ENCODE results near the gene IGFBP2. TPM values are rescaled to one million over a fixed set of nuclear protein-coding genes. Genes with fewer than 3 reads are reported as not detected.

Gene IGFBP2
- total RNA-seq, 2 experiments from 2014 or later, result 0.85 to 1.4 TPM

- CTCF ChIA-PET, result no interaction called here
- H3K27ac Mint-ChIP-seq, result no peak overlapping the region
- H3K4me3 Mint-ChIP-seq, result no peak overlapping the region
Observed at GRCh38 chr2:216635171-216635570, 2.0 kb downstream of the IGFBP2 start.

GRCh38 chr2:216635701-216636550 is 2.7 kb downstream of the IGFBP2 start:
- H3K9me3 Mint-ChIP-seq, result no peaks in the 10 kb centered on the region
- no peak for DNase-seq
- no peaks in the 10 kb centered on the region for H3K36me3 Mint-ChIP-seq
- H3K27ac Mint-ChIP-seq, result no peak overlapping the region
- ChIA-PET CTCF (no interaction called here), POLR2A (no interaction called here)
- H3K27me3 Mint-ChIP-seq, result peaks cover 59% of the 10 kb centered on the region
- no peak overlapping the region for H3K4me3 Mint-ChIP-seq
- peaks cover 18% of the 10 kb centered on the region for H3K4me1 Mint-ChIP-seq (ENCODE audit: low read depth)
- intact Hi-C loops (cut with micrococcal nuclease), result no loop called here

More at GRCh38 chr2:216635171-216635570, 2.0 kb downstream of the IGFBP2 start:
- POLR2A ChIA-PET, result interaction anchor here (0.6 kb wide), 1 partner anchor 132 kb away, joined by 3 read pairs; no protein-coding TSS in a partner anchor
- Mint-ChIP-seq H3K27me3 (peaks cover 62% of the 10 kb centered on the region), H3K9me3 (no peaks in the 10 kb centered on the region), H3K4me1 (ENCODE audit: low read depth) (peaks cover 18% of the 10 kb centered on the region), H3K36me3 (no peaks in the 10 kb centered on the region)
- DNase-seq, result no peak
- intact Hi-C loops (cut with micrococcal nuclease), result no loop called here

DNA sequence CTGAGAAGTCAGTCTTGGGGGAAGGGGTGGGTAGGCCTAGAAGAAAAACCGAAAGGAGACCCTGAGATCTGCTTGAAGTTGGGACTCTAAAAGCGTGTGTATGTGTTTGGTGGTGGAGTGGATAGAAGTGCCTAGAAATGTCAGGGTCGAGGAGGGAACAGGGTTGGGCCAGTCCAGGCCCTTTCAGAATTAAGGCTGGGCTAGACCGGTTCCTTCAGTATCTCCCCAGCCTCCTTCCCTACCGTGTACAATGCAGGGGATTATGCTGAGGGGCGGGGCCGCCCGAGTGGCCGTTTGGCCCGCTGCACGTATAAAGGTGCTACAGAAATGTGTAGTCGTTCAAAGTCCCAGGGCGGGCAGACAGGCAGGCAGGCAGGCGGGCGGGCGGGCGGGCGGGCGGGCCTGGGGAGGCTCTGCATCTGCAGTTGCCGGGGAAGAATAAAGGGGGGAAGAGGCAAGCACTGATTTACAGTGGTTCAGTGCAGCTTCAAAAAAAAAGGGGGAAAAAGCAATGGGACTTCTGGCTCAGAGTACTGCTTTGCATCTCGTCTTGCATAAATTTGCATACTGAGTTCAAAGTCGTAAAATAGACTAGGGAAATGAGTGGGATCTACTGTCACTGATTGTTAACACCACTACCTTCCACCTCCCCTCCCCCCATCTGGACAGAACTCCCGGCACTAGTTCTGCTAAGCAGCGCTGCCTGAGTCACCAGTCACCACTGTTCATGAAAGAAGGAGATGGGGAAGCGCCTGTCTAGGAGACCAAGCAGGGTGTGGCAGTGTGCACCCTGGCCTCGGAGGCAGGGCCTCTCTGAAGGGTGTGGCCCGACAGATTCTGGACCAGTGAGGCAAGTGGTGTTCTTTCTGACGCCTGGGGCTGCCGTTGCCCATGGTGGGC is 3.6 kb downstream of the IGFBP2 start:
- CTCF ChIA-PET, result no interaction called here
- Mint-ChIP-seq H3K36me3 (no peaks in the 10 kb centered on the region), H3K4me1 (ENCODE audit: low read depth) (peaks cover 18% of the 10 kb centered on the region), H3K27ac (no peak overlapping the region), H3K9me3 (no peaks in the 10 kb centered on the region), H3K27me3 (peaks cover 52% of the 10 kb centered on the region), H3K4me3 (no peak overlapping the region)
- POLR2A ChIA-PET, result no interaction called here
- intact Hi-C loops (cut with micrococcal nuclease), result no loop called here
- DNase-seq, result no peak

DNA sequence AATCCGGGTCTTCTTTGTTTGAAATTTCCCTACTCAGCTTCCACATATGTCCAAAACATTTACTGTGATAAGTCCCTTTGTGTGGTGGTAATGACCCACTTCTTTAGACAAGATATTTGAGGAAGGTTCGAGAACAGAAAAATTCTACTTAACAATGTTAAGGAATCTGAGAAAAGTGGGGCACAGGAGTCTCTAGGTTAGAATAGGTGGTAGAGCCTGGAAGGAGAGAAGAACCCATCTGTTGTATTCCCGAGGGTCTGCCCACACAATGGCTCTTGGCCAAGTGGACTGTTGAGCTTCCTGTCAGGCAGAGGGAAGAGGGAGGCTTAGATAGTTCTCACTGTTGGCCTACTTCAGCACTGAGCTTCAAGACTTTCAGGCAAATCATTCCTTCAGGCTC is 4.3 kb downstream of the IGFBP2 start:
- no peak for DNase-seq
- Mint-ChIP-seq H3K27me3 (peaks cover 47% of the 10 kb centered on the region), H3K27ac (no peak overlapping the region), H3K36me3 (no peaks in the 10 kb centered on the region), H3K4me3 (no peak overlapping the region), H3K9me3 (no peaks in the 10 kb centered on the region), H3K4me1 (ENCODE audit: low read depth) (peaks cover 18% of the 10 kb centered on the region)
- intact Hi-C loops (cut with micrococcal nuclease), result no loop called here
- ChIA-PET CTCF (no interaction called here), POLR2A (no interaction called here)

DNA sequence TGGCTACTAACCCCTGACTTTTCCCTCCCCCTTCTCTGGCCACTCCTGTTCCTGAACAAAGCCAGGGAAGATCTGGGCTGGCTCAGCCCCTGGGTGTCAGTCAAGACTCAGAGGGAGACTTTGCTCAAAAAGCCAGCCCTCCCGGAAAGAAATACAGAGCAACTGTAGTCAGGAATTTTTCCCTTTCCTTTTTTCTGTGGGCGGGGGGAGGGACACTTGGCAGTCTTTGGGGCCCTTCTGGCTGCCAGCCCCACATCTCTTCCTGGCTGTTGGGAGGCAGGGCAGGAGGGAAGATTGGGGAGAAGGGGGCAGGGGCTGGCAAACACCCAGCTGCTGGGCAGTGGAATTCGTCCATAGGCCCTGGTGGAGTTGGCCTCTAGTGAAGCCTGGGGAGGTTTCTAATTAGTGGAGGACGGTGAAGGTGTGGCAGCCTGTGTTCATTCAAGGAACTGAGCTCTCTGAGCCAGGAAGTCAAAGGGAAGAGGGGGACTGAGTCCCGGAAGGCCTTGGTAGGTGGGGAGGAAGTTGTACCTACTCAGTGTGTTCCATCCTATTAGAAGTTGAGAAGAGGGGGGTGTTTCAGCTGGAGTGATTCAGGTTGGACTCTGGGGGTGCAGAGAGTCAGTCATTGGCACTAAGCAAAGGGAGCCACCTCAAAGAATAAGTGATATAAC is 10.9 kb downstream of the IGFBP2 start:
- CTCF ChIA-PET, result interaction anchor here (1.2 kb wide), 1 partner anchor 125 kb away, joined by 4 read pairs; no protein-coding TSS in a partner anchor
- POLR2A ChIA-PET, result no interaction called here

GRCh38 chr2:216644842-216645635 is 11.8 kb downstream of the IGFBP2 start:
- Mint-ChIP-seq H3K36me3 (no peaks in the 10 kb centered on the region), H3K27me3 (peaks cover 5% of the 10 kb centered on the region), H3K27ac (no peak overlapping the region), H3K4me1 (ENCODE audit: low read depth) (no peaks in the 10 kb centered on the region), H3K9me3 (no peaks in the 10 kb centered on the region), H3K4me3 (no peak overlapping the region)
- ChIA-PET POLR2A (no interaction called here), CTCF (interaction anchor here (1.2 kb wide), 1 partner anchor 125 kb away, joined by 4 read pairs; no protein-coding TSS in a partner anchor)
- intact Hi-C loops (cut with micrococcal nuclease), result no loop called here
- no peak for DNase-seq

More for the DNA sequence above, 10.9 kb downstream of the IGFBP2 start:
- Mint-ChIP-seq H3K27ac (no peak overlapping the region), H3K4me1 (ENCODE audit: low read depth) (no peaks in the 10 kb centered on the region), H3K9me3 (no peaks in the 10 kb centered on the region), H3K36me3 (no peaks in the 10 kb centered on the region), H3K4me3 (no peak overlapping the region), H3K27me3 (peaks cover 8% of the 10 kb centered on the region)
- no peak for DNase-seq
- intact Hi-C loops (cut with micrococcal nuclease), result no loop called here

DNA sequence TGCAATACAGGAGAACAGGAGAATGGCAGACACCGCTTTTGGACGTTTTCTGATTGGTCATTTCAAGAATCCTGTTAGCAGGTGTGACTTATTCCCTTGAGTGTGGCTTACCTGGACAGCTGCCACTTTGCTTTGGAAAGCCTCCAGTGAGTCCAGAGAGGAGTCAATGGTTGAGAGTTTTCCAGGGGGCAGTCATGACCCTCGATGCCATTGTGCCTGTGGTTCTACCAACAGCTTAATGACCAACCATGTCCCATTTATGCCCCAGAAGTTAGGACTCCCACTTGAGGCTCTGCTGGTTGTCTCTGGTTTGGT is 12.4 kb downstream of the IGFBP2 start:
- ChIA-PET CTCF (no interaction called here), POLR2A (no interaction called here)
- intact Hi-C loops (cut with micrococcal nuclease), result no loop called here
- Mint-ChIP-seq H3K9me3 (no peaks in the 10 kb centered on the region), H3K27ac (no peak overlapping the region), H3K4me1 (ENCODE audit: low read depth) (no peaks in the 10 kb centered on the region), H3K27me3 (peaks cover 5% of the 10 kb centered on the region), H3K36me3 (no peaks in the 10 kb centered on the region), H3K4me3 (no peak overlapping the region)
- no peak for DNase-seq

- no peak overlapping the region for H3K27ac Mint-ChIP-seq
- peaks cover 5% of the 10 kb centered on the region for H3K27me3 Mint-ChIP-seq
- no peak overlapping the region for H3K4me3 Mint-ChIP-seq
- no peaks in the 10 kb centered on the region for H3K9me3 Mint-ChIP-seq
- no peaks in the 10 kb centered on the region for H3K4me1 Mint-ChIP-seq (ENCODE audit: low read depth)
- intact Hi-C loops (cut with micrococcal nuclease), result no loop called here
- no peak for DNase-seq
- CTCF ChIA-PET, result no interaction called here
- H3K36me3 Mint-ChIP-seq, result no peaks in the 10 kb centered on the region
- POLR2A ChIA-PET, result no interaction called here
Observed at GRCh38 chr2:216646116-216646515, 12.9 kb downstream of the IGFBP2 start.

DNA sequence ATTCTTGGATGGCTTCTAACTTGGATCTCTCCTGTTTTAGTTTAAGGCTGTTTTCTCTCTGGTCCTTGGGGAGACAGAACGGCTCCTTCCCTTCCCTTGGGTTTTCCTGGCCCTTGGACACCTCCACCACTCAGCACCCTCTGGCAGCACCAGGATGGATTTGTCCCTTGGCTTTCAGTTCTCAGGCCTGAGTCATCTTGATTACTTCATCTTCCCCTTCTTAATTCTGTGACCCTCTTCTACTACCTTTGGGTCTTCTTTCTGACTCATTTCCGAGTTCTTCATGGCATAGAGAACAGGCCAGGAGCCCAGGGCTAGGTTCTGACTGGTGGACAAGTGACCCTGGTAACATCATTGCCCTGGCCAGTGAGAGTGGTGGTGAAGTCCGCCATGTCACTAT is 14.9 kb downstream of the IGFBP2 start:
- no peak overlapping the region for H3K4me3 Mint-ChIP-seq
- intact Hi-C loops (cut with micrococcal nuclease), result no loop called here
- no peak for DNase-seq
- no peaks in the 10 kb centered on the region for H3K36me3 Mint-ChIP-seq
- H3K4me1 Mint-ChIP-seq (ENCODE audit: low read depth), result no peaks in the 10 kb centered on the region
- CTCF ChIA-PET, result no interaction called here
- POLR2A ChIA-PET, result no interaction called here
- H3K27me3 Mint-ChIP-seq, result peaks cover 8% of the 10 kb centered on the region
- no peak overlapping the region for H3K27ac Mint-ChIP-seq
- no peaks in the 10 kb centered on the region for H3K9me3 Mint-ChIP-seq

- CTCF ChIA-PET, result no interaction called here
- intact Hi-C loops (cut with micrococcal nuclease), result no loop called here
- Mint-ChIP-seq H3K9me3 (no peaks in the 10 kb centered on the region), H3K27me3 (peaks cover 5% of the 10 kb centered on the region), H3K4me1 (ENCODE audit: low read depth) (no peaks in the 10 kb centered on the region), H3K36me3 (no peaks in the 10 kb centered on the region), H3K4me3 (no peak overlapping the region), H3K27ac (no peak overlapping the region)
- POLR2A ChIA-PET, result no interaction called here
- DNase-seq, result no peak
Observed at GRCh38 chr2:216649574-216649973, 16.4 kb downstream of the IGFBP2 start.

DNA sequence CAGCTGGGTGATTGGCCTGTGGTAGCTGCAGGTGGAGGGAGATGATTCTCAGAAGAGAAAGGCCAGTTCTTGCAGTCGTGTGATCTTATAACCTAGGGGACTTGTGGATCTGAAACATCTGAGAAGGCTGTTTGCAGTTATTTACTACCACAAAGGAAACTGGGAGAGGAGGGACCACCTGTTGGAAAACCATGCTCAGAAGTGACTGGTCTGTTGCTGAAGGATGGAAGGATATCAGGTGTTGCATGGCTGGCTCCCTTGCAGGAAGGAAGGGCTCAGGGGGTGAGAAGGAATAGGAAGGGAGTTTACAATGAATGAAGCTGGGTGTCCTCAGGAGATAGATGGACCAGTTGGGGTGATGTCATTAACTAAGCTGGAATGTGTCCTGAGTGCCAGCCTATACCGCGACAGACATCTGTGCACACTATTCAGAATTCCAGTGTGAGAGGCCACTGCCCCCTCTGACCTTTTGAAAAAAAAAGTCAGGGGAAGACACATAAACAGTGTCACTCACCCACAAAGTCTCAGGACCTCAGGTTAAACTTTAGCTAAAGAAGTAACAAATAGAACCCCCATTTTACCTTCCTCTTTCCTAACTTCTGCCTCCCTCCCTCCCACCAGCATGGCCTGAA is 17.5 kb downstream of the IGFBP2 start:
- no peaks in the 10 kb centered on the region for H3K4me1 Mint-ChIP-seq (ENCODE audit: low read depth)
- CTCF ChIA-PET, result interaction anchor here (0.7 to 1.2 kb wide), 4 partner anchors 13 to 302 kb away, joined by 3 to 4 read pairs (median 3); no protein-coding TSS in a partner anchor
- no peak for DNase-seq
- H3K36me3 Mint-ChIP-seq, result no peaks in the 10 kb centered on the region
- intact Hi-C loops (cut with micrococcal nuclease), result no loop called here
- H3K27me3 Mint-ChIP-seq, result peaks cover 5% of the 10 kb centered on the region
- no peak overlapping the region for H3K4me3 Mint-ChIP-seq
- no peaks in the 10 kb centered on the region for H3K9me3 Mint-ChIP-seq
- POLR2A ChIA-PET, result no interaction called here
- H3K27ac Mint-ChIP-seq, result no peak overlapping the region
